HPDE6-E6E7 (cell line): Measurements from ENCODE around the gene ABCA1.

Experiments used
- DNase-seq: peaks from one replicate; pipeline ENCODE4 v3.0.0; 2011; ENCODE audit warnings: missing footprints; ENCODE audit errors: extremely low spot score

Gene ABCA1

GRCh38 chr9:104844710-104845109 lies 83.2 kb downstream of the ABCA1 start:
- DNase-seq = no peak

- no peak for DNase-seq
Measured at GRCh38 chr9:104843644-104844240, 84.2 kb downstream of the ABCA1 start.

GRCh38 chr9:104842698-104843097 lies 85.3 kb downstream of the ABCA1 start:
- DNase-seq = no peak

- no peak for DNase-seq
Measured at GRCh38 chr9:104841601-104842141, 86.3 kb downstream of the ABCA1 start.

- no peak for DNase-seq
Measured at GRCh38 chr9:104838958-104839357, 89.0 kb downstream of the ABCA1 start.

- no peak for DNase-seq
Measured at GRCh38 chr9:104836767-104837166, 91.2 kb downstream of the ABCA1 start.

- DNase-seq = no peak
Measured at GRCh38 chr9:104836235-104836634, 91.7 kb downstream of the ABCA1 start.

GRCh38 chr9:104835161-104835560 lies 92.8 kb downstream of the ABCA1 start:
- DNase-seq = no peak

GRCh38 chr9:104833696-104834095 lies 94.3 kb downstream of the ABCA1 start:
- DNase-seq = no peak

GRCh38 chr9:104831681-104832080 lies 96.3 kb downstream of the ABCA1 start:
- DNase-seq = peak; percentile 26

- DNase-seq = no peak
Measured at GRCh38 chr9:104826911-104827310, 101.0 kb downstream of the ABCA1 start.

- DNase-seq = no peak
Measured at GRCh38 chr9:104826079-104826775, 101.7 kb downstream of the ABCA1 start.

GRCh38 chr9:104820336-104820735 lies 107.6 kb downstream of the ABCA1 start:
- DNase-seq = no peak

GRCh38 chr9:104819033-104819432 lies 108.9 kb downstream of the ABCA1 start:
- no peak for DNase-seq

GRCh38 chr9:104817437-104817836 lies 110.5 kb downstream of the ABCA1 start:
- DNase-seq = no peak

- DNase-seq = no peak
Measured at GRCh38 chr9:104815851-104816565, 111.9 kb downstream of the ABCA1 start.

- peak; percentile 23 for DNase-seq
Measured at GRCh38 chr9:104810421-104811339, 117.3 kb downstream of the ABCA1 start.

- DNase-seq = no peak
Measured at GRCh38 chr9:104808035-104808614, 119.8 kb downstream of the ABCA1 start.

GRCh38 chr9:104805441-104805840 lies 122.5 kb downstream of the ABCA1 start:
- DNase-seq = no peak

GRCh38 chr9:104802906-104803305 lies 125.0 kb downstream of the ABCA1 start:
- DNase-seq = no peak

- DNase-seq = no peak
Measured at GRCh38 chr9:104802110-104802509, 125.8 kb downstream of the ABCA1 start.
